ENCODE results near the gene UBAP1.

UBAP1 gene

DNA sequence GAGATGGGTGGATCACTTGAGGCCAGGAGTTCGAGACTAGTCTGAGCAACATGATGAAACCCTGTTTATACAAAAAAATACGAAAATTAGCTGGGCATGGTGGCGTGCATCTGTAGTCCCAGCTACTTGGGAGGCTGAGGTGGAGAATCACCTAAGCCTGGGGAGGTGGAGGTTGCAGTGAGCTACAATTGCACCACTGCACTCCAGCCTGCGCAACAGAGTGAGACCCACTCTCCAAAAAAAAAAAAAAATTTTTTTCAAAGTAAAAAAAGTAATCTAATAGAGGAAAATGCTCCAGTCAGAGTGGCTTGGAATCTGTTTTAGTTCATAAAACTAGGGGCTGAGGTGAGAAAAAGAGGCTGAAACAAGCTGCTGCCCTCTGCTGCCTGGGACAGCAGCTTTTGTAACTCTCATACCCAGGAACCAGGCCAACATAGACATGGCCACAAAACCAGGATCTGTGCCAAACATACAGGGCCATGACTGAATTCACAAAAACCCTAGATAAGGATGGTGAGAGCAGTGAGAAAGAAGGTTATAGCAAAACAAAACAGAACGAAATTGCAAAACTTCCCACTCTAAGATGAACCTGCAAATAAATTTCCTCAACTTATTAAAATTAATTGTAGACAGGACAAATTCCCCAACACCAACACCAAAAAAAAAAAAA lies 39.2 kb upstream of the UBAP1 start:
- no peak for TF ChIP-seq L3MBTL2 (conservative IDR thresholded peaks at IDR 0.05)
- TF ChIP-seq SP1 (IDR thresholded peaks at IDR 0.05), result no peak
- ChIA-PET CTCF (no interaction called here), POLR2A (interaction anchor here (1.9 kb wide), 1 partner anchor 14 kb away, joined by 4 read pairs; no protein-coding TSS in a partner anchor)
- no peak for DNase-seq (ENCODE audit: extremely low spot score)

DNA sequence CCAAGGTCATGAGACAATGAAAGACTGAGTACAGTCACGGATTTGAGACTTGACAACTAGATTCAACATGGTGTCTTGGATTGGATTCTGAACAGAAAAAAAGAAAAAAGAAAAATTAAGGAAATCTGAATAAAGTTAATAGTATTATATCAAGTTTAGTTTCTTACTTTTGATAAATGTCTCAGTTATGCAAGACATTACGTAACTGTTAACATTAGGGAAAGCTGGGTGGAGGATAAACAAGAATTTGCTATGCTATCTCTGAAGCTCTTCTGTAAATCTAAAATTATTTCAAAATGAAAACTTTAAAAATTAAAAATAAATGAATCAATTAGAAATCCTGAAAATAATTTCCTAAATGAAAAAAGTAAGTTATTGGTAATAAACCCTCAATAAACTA lies 38.0 kb upstream of the UBAP1 start:
- CTCF ChIA-PET, result no interaction called here
- POLR2A ChIA-PET, result interaction anchor here (1.9 kb wide), 1 partner anchor 15 kb away, joined by 4 read pairs; no protein-coding TSS in a partner anchor
- no peak for TF ChIP-seq NFRKB (IDR thresholded peaks at IDR 0.05)
- TF ChIP-seq ARNT (IDR thresholded peaks at IDR 0.05), result no peak
- no peak for TF ChIP-seq TARDBP (IDR thresholded peaks at IDR 0.05)
- TF ChIP-seq, protein P1, sequence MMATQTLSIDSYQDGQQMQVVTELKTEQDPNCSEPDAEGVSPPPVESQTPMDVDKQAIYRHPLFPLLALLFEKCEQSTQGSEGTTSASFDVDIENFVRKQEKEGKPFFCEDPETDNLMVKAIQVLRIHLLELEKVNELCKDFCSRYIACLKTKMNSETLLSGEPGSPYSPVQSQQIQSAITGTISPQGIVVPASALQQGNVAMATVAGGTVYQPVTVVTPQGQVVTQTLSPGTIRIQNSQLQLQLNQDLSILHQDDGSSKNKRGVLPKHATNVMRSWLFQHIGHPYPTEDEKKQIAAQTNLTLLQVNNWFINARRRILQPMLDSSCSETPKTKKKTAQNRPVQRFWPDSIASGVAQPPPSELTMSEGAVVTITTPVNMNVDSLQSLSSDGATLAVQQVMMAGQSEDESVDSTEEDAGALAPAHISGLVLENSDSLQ (IDR thresholded peaks at IDR 0.05), result no peak
- TF ChIP-seq LEF1 (IDR thresholded peaks at IDR 0.05; ENCODE audit: borderline replicate concordance), result no peak
- no peak for TF ChIP-seq HDGF (IDR thresholded peaks at IDR 0.05; ENCODE audit: borderline replicate concordance)
- no peak for TF ChIP-seq CTBP1 (IDR thresholded peaks at IDR 0.05; ENCODE audit: borderline replicate concordance)
- no peak for TF ChIP-seq SP1 (IDR thresholded peaks at IDR 0.05)
- TF ChIP-seq ELF4 (IDR thresholded peaks at IDR 0.05), result no peak
- TF ChIP-seq BHLHE40 (IDR thresholded peaks at IDR 0.05; ENCODE audit: borderline replicate concordance), result no peak
- no peak for TF ChIP-seq ZNF384 (IDR thresholded peaks at IDR 0.05)
- TF ChIP-seq FOXM1 (IDR thresholded peaks at IDR 0.05; ENCODE audit: borderline replicate concordance), result no peak
- no peak for DNase-seq (ENCODE audit: extremely low spot score)

DNA sequence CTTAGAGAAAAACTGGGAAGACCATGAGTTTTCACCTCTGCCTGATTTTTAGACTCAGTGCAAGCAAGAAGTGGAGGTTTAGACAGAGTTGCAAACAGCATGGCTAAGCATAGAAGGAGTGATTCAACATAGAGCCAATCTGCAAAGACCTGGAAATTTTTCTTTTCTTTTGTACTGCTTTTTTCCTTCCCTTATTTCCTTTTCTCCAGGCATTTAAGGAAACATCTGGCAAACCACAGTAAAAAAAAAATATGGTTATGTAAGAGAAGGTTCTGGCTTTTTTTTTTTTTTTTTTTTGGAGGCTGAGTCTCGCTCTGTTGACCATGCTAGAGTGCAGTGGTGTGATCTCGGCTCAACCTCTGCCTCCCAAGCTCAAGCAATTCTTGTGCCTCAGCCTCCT lies 35.7 kb upstream of the UBAP1 start:
- ChIA-PET POLR2A (no interaction called here), CTCF (no interaction called here)
- TF ChIP-seq, protein P1 (IDR thresholded peaks at IDR 0.05), result no peak
- TF ChIP-seq HDGF (IDR thresholded peaks at IDR 0.05; ENCODE audit: borderline replicate concordance) (no peak), SUZ12 (IDR thresholded peaks at IDR 0.05) (no peak), SP1 (IDR thresholded peaks at IDR 0.05) (no peak), CTBP1 (IDR thresholded peaks at IDR 0.05; ENCODE audit: borderline replicate concordance) (no peak), NFRKB (IDR thresholded peaks at IDR 0.05) (no peak), FOXM1 (IDR thresholded peaks at IDR 0.05; ENCODE audit: borderline replicate concordance) (no peak), LEF1 (IDR thresholded peaks at IDR 0.05; ENCODE audit: borderline replicate concordance) (no peak), ZNF384 (IDR thresholded peaks at IDR 0.05) (no peak), TARDBP (IDR thresholded peaks at IDR 0.05) (no peak), FOXK2 (IDR thresholded peaks at IDR 0.05) (no peak), ARNT (IDR thresholded peaks at IDR 0.05) (no peak), L3MBTL2 (conservative IDR thresholded peaks at IDR 0.05) (no peak), ELF4 (IDR thresholded peaks at IDR 0.05) (no peak), BHLHE40 (IDR thresholded peaks at IDR 0.05; ENCODE audit: borderline replicate concordance) (no peak), FOXA1 (IDR thresholded peaks at IDR 0.05) (no peak)
- no peak for DNase-seq (ENCODE audit: extremely low spot score)

DNA sequence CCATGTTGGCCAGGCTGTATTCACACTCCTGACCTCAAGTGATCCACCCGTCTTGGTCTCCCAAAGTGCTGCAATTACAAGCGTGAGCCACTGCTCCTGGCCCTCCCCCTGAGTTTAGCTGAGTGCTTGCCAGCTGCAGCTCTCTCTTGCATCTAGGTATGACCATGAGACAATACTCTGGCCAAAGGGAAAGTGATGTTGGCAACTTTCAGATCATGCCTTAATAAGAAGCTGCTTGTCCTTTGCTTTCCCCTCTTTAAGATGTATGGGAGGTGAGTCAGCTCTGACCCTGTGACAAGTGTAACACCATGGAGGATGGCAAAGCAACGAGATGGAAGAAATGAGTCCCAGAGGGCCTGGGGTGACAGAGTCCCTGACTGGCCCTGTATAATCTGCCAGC lies 33.7 kb upstream of the UBAP1 start:
- TF ChIP-seq SUZ12 (IDR thresholded peaks at IDR 0.05), result no peak
- TF ChIP-seq CTBP1 (IDR thresholded peaks at IDR 0.05; ENCODE audit: borderline replicate concordance), result no peak
- no peak for TF ChIP-seq BHLHE40 (IDR thresholded peaks at IDR 0.05; ENCODE audit: borderline replicate concordance)
- TF ChIP-seq, protein P1 (IDR thresholded peaks at IDR 0.05), result no peak
- TF ChIP-seq NFRKB (IDR thresholded peaks at IDR 0.05), result no peak
- no peak for TF ChIP-seq L3MBTL2 (conservative IDR thresholded peaks at IDR 0.05)
- no peak for TF ChIP-seq SP1 (IDR thresholded peaks at IDR 0.05)
- no peak for TF ChIP-seq FOXM1 (IDR thresholded peaks at IDR 0.05; ENCODE audit: borderline replicate concordance)
- TF ChIP-seq FOXK2 (IDR thresholded peaks at IDR 0.05), result no peak
- TF ChIP-seq ZNF384 (IDR thresholded peaks at IDR 0.05), result no peak
- no peak for TF ChIP-seq ELF4 (IDR thresholded peaks at IDR 0.05)
- no peak for TF ChIP-seq TARDBP (IDR thresholded peaks at IDR 0.05)
- no peak for TF ChIP-seq HDGF (IDR thresholded peaks at IDR 0.05; ENCODE audit: borderline replicate concordance)
- no peak for TF ChIP-seq LEF1 (IDR thresholded peaks at IDR 0.05; ENCODE audit: borderline replicate concordance)
- no peak for TF ChIP-seq ARNT (IDR thresholded peaks at IDR 0.05)
- no peak for TF ChIP-seq FOXA1 (IDR thresholded peaks at IDR 0.05)
- ChIA-PET CTCF (no interaction called here), POLR2A (no interaction called here)
- no peak for DNase-seq (ENCODE audit: extremely low spot score)

DNA sequence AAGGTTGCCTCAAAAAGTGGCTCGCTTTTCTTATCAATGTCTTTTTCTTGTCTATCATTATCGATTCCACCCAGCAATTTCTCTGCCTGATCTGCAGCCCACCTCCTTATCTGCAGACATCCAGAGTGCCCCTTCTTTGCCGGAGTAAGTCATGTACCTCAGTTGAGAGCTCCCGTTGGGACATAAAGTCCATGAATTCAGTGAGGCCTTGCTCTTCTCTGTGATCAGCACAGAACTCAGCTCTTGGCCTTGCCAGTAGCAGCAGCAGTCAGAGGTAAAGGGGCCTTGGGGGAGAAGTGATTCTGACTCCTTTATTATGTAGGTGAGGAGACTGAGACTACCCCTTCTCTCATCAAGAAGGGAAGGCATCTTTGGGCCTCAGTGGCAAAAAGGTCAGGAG lies 27.4 kb upstream of the UBAP1 start:
- no peak for TF ChIP-seq SUZ12 (IDR thresholded peaks at IDR 0.05)
- no peak for TF ChIP-seq L3MBTL2 (conservative IDR thresholded peaks at IDR 0.05)
- TF ChIP-seq FOXA1 (IDR thresholded peaks at IDR 0.05), result no peak
- no peak for TF ChIP-seq ZNF384 (IDR thresholded peaks at IDR 0.05)
- no peak for TF ChIP-seq SP1 (IDR thresholded peaks at IDR 0.05)
- no peak for TF ChIP-seq CTBP1 (IDR thresholded peaks at IDR 0.05; ENCODE audit: borderline replicate concordance)
- no peak for TF ChIP-seq HDGF (IDR thresholded peaks at IDR 0.05; ENCODE audit: borderline replicate concordance)
- no peak for TF ChIP-seq ELF4 (IDR thresholded peaks at IDR 0.05)
- TF ChIP-seq BHLHE40 (IDR thresholded peaks at IDR 0.05; ENCODE audit: borderline replicate concordance), result no peak
- no peak for TF ChIP-seq ARNT (IDR thresholded peaks at IDR 0.05)
- TF ChIP-seq FOXK2 (IDR thresholded peaks at IDR 0.05), result no peak
- no peak for TF ChIP-seq LEF1 (IDR thresholded peaks at IDR 0.05; ENCODE audit: borderline replicate concordance)
- TF ChIP-seq, protein P1 (IDR thresholded peaks at IDR 0.05), result no peak
- no peak for TF ChIP-seq FOXM1 (IDR thresholded peaks at IDR 0.05; ENCODE audit: borderline replicate concordance)
- ChIA-PET CTCF (no interaction called here), POLR2A (no interaction called here)
- DNase-seq (ENCODE audit: extremely low spot score), result no peak

Data from HEK293T (cell line).